G401 (cell line): ENCODE data around the gene CARD9. TPM values are rescaled to one million over a fixed set of nuclear protein-coding genes. Genes with fewer than 3 reads are reported as not detected.
A peak's percentile ranks its signal among the peaks of the same experiment; 100 is the strongest.
"Not testable (repeated sequence)": the region's sequence is repeated elsewhere in the genome, so short reads cannot be mapped to it uniquely, and the experiment has no call there.

Experiments
- DNase-seq: peaks from one replicate; pipeline ENCODE4 v3.0.0-alpha.2; 2015; ENCODE audit warnings: low spot score
- in situ Hi-C: cut with HindIII; loops from 2 replicates; pipeline ENCODE4 v1.10.0; 2016; ENCODE audit warnings: low sequenced_read_pairs, mixed read lengths
- total RNA-seq: library from RNA; depleted of rRNA; stranded (reverse); fragments of >200 nt; shearing (Covaris generic); gene quantifications from 2 replicates; pipeline ENCODE4 v1.2.3, GENCODE V29; 2014; rRNA removed

Gene CARD9, protein sequence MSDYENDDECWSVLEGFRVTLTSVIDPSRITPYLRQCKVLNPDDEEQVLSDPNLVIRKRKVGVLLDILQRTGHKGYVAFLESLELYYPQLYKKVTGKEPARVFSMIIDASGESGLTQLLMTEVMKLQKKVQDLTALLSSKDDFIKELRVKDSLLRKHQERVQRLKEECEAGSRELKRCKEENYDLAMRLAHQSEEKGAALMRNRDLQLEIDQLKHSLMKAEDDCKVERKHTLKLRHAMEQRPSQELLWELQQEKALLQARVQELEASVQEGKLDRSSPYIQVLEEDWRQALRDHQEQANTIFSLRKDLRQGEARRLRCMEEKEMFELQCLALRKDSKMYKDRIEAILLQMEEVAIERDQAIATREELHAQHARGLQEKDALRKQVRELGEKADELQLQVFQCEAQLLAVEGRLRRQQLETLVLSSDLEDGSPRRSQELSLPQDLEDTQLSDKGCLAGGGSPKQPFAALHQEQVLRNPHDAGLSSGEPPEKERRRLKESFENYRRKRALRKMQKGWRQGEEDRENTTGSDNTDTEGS
- total RNA-seq = 0.25 and 0.98 TPM in 2 replicates

DNA sequence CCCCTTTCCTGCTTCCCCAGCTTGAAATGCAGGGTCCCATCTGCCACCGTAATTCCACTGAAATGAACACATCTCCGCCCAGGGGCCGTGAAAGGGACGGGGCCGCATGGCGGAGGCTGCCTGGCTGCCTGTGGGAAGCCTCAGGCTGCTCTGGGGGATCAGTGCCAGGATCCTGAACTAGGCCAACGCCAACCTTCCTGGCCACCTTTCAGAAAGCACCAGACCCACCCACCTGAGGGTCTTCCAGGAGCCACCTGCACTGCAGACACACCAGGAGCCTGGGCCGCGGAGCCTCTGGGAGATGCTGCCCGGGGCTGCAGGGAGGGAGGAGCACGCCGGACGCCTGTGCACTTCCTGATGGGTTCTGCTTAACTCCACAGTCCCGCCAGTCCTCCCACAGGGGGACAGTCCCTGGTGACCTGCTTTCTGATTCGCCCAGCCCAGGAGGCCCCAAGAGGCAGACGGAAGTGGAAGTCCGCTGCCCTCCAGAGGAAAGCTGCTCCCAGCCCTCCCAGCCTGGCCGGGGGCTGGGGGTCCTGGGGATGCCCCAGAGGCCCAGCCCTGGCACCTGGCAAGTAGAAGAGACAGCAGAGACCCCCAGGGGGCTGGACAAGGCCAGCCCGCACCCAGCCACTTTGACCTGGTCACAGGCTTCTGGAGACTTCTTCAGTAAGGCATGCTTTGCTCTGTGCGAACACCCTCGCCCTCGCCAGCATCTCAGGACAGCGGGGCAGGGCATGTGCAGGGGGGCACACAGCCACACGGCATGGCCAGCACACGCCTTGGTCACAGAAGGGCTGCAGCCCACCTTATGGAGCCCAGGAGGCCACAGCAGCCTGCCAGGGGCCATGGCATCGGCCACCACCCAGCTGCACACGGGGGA is at the start of gene CARD9:
Gene CARD9 (minus strand): TSS at position 370 of the 883 bp plus-strand sequence. CDS start 1,591 bp downstream, outside the sequence.
- peak; percentile 78 for DNase-seq
- in situ Hi-C loops = no loop called here

DNA sequence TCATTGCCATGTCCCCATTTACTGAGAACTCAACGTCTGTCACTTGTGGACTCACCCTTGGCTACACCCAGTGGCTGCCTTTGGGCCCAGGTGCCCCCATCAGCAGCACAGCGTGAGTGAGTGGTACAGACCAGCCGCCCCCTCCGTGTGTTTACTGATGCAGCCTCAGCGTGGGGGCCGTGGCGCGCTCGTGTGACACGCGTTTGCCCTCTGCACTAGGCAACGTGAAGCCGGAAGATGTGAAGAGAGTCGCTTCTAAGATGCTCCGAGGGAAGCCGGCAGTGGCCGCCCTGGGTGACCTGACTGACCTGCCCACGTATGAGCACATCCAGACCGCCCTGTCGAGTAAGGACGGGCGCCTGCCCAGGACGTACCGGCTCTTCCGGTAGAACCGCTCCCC is 49.4 kb upstream of the CARD9 start:
- in situ Hi-C loops = no loop called here
- no peak for DNase-seq

DNA sequence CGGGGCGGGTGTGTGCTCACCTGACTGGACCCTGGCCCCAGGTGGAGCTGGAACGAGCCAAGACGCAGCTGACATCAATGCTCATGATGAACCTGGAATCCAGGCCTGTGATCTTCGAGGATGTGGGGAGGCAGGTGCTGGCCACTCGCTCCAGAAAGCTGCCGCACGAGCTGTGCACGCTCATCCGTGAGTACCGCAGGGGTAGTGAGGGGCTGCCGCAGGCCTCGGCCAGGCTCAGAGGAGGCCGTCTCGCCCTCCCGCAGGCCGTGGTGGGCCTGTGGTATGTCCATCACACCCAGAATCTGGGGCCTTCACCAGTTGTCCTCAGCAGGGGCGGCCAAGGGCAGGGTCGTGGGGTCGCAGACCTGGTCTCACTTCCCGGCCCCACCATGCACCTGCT is 48.3 kb upstream of the CARD9 start:
- in situ Hi-C loops = no loop called here

DNA sequence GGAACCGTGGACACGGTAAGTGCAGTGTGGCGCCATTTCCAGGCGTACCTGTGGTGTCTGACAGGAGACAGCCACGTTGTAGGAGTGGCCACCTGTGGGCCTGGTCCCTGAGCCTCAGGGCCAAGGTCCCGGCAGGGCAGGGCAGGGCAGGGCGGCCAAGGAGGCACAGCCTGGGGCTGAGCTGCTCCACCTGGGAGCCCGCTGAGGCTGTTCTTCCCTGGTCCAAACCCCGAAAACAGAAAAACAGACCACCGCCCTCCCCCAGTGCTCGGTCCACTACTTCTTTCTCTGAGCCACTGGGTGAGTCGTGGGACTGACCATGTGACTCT is 45.6 kb upstream of the CARD9 start:
- in situ Hi-C loops = no loop called here
- DNase-seq = no peak

More for the DNA sequence above, 48.3 kb upstream of the CARD9 start:
- no peak for DNase-seq

DNA sequence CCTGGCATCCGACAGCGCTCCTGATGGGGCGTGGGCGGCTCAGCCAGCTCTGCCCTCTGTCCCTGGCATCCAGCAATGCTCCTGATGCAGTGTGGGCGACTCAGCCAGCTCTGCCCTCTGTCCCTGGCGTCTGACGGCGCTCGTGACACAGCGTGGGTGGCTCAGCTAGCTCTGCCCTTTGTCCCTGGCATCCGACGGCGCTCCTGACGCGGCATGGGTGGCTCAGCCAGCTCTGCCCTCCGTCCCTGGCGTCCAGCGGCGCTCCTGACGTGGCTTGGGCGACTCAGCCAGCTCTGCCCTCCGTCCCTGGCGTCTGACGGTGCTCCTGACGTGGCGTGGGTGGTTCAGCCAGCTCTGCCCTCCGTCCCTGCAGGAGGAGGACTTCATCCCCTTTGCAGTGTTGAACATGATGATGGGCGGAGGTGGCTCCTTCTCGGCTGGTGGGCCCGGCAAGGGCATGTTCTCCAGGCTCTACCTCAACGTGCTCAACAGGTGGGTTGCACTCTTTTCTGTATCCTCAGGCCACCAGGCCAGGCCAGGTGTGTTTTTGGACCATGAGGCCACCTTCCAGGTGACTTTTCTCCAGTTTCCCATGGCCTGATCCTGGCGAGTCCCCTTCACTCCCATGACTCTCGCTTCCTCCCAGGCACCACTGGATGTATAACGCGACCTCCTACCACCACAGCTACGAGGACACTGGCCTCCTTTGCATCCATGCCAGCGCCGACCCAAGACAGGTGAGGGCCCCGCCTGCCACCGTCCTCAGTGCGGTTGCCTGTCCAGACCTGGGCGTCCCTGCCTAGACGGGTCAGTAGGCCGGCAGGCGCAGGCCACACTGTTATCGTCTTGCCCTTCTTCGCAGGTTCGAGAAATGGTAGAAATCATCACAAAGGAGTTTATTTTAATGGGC is 45.0 kb upstream of the CARD9 start:
- DNase-seq = no peak
- in situ Hi-C loops = no loop called here

DNA sequence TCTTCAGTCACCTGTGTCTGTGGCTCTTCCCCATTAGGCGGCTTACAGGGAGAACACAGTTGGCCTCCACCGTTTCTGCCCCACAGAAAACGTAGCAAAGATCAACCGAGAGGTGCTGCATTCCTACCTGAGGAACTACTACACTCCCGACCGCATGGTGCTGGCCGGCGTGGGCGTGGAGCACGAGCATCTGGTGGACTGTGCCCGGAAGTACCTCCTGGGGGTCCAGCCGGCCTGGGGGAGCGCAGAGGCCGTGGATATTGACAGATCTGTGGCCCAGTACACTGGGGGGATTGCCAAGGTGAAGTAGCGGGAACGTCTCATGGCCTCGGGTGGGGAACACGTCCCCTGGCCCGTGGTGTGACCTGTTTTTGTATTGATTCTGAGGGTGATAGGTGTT is 43.4 kb upstream of the CARD9 start:
- DNase-seq = no peak
- in situ Hi-C loops = no loop called here

GRCh38 chr9:136416427-136416826 is 43.0 kb upstream of the CARD9 start:
- in situ Hi-C loops = no loop called here
- no peak for DNase-seq

DNA sequence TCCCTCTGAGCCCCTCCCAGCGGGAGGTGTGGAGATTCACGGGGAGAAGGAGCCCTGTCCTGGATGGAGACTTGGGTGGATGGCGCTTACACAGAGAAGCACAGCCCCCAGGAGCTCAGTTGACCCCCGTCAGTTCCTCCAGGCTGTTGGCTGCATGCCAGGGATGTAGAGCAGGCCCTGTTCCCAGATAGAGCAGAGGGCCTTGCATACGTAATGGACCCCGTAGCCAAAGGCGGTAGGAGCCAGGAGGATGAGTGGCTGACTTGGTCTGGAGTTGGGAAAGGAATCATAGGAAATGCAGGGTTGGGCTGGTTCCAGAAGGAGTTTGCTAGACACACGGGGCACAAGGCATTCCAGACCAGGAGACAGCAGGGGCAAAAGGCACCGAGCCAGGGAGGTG is 39.5 kb upstream of the CARD9 start:
- in situ Hi-C loops = no loop called here
- DNase-seq = no peak

- DNase-seq = no peak
- in situ Hi-C loops = no loop called here
Observed at GRCh38 chr9:136411378-136411777, 37.9 kb upstream of the CARD9 start.

DNA sequence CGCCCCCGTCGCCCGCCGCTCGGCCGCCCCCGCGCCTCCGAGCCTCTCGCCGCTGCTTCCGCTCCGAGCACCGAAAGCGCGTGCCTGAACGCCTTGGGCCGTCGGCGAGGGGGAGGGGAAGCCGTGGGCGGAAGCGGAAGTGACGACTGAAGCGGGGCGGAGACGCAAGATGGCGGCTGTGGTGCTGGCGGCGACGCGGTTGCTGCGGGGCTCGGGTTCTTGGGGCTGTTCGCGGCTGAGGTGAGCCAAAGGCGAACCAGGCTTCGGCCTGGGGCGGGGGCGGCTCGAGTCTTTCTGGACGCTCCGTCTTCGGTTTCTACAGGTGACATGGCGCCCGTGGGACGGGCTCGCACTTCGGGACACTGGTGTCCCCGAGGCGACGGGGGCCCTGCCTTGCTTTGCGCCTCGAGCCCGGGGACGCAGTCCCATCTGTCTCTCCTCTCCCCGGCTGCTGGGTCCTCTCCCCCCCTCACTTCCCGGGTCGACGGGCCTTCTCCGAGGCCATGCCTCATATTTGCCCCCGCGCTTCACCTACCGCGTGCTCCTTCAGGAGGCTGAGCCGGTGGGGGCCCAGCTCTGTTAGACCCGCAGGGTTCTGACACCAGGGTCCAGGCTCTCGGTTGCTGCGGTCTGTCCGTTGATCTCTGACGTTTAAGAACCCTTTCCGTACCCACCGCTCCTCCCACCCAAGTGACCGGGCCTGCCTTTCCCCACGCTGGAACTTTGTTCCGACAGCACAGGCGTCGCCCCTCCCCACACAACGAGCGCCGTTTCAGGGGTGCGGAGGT is 37.2 kb upstream of the CARD9 start, which contains the start of the genes ENTR1 and PMPCA:
Gene ENTR1 (minus strand): TSS at position 115 of the 788 bp plus-strand sequence. CDS start 217 bp downstream, outside the sequence.
Gene PMPCA (plus strand): TSS at position 159 of the 788 bp plus-strand sequence. CDS start 11 bp downstream, at position 170.
- DNase-seq = peak; percentile 87
- in situ Hi-C loops = no loop called here

DNA sequence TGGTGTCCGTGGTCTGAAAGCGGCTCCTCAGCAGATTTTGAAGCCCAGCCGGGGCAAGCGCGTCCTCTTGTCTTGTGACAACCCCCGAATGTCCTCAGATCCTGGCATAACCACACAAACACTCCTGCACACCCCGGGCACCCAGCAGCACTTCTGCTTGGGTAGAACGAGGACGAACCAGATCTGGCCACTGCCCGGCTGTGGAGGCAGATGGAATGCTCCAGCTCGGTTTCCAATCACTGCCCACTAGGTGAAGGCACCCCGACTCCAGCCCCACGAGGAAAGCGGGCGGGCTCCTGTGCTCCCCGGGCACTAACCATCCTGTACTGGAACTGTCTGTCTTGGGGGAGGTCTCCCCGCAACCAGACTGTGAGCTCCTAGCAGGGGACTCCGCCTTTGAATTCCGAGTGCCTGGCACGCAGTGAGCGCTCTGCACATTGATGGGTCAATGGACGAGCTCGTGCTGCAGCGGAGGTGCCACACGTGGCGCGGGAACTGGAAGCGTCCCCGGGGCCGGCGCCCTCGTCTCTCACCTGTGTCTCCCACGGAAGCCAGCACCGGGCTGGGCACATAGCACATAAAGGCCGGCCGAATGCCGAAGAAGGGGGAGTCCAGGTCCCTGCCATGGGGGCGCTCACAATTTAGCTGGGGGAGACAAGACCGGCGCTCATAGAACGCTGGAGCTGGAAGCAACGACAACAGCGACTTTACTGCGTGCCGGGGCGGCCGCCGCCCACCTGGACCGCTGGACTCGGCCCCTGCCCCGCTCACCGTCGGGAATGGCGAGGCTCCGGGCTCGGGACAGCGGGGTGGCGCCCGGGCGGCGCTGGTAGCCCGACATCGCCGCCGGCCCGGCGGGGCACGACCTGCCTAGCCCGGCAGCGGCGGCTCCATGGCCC is 36.3 kb upstream of the CARD9 start:
- peak; percentile 25 for DNase-seq
- in situ Hi-C loops = no loop called here

GRCh38 chr9:136407911-136408310 is 34.4 kb upstream of the CARD9 start:
- no peak for DNase-seq

GRCh38 chr9:136407061-136407460 is 33.6 kb upstream of the CARD9 start:
- in situ Hi-C loops = not testable (repeated sequence)

More at GRCh38 chr9:136407911-136408310, 34.4 kb upstream of the CARD9 start:
- in situ Hi-C loops = no loop called here

GRCh38 chr9:136405904-136406303 is 32.4 kb upstream of the CARD9 start:
- in situ Hi-C loops = not testable (repeated sequence)

More at GRCh38 chr9:136407061-136407460, 33.6 kb upstream of the CARD9 start:
- DNase-seq = not testable (repeated sequence)

GRCh38 chr9:136405481-136405880 is 32.0 kb upstream of the CARD9 start:
- in situ Hi-C loops = no loop called here
- no peak for DNase-seq

More at GRCh38 chr9:136405904-136406303, 32.4 kb upstream of the CARD9 start:
- not testable (repeated sequence) for DNase-seq

- DNase-seq = no peak
- in situ Hi-C loops = no loop called here
Observed at GRCh38 chr9:136404801-136405136, 31.3 kb upstream of the CARD9 start.
